CD4-positive, alpha-beta T cell treated with Interleukin-17A for 1 hour (primary cell): ENCODE results near the gene GPI.
"Not testable (repeated sequence)": the region's sequence is repeated elsewhere in the genome, so short reads cannot be mapped to it uniquely, and the experiment has no call there.

Source experiments
- DNase-seq: peaks from one replicate; pipeline ENCODE4 v3.0.0-alpha.2; 2020

Gene GPI

DNA sequence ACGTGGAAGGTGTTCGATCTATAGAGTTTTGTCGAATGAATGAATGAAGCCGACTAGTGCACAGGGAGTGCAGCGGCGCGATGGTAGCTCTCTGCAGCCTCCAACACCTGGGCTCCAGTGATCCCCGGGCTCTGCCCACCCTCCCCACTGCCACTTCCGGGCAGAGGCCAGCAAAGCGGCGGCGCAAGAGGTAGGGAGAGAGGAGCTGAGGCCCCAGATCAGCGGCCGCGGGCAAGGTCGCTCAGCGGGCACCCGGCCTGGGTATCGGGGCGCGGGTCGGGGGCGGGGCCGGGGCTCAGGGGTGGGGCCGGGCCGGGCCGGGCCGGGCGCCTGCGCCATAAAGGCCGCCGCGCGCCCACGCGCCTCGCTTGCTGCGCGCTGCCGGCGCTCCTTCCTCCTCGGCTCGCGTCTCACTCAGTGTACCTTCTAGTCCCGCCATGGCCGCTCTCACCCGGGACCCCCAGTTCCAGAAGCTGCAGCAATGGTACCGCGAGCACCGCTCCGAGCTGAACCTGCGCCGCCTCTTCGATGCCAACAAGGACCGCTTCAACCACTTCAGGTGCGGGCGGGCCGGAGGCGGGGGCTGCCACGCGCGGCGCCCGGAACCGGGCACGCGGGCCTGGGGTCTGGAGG lies at the start of gene GPI:
Gene GPI, plus strand, starts transcription at position 367 of the 633 bp plus-strand sequence. Its CDS starts 71 bp downstream, at position 438.
- peak; percentile 66 for DNase-seq

DNA sequence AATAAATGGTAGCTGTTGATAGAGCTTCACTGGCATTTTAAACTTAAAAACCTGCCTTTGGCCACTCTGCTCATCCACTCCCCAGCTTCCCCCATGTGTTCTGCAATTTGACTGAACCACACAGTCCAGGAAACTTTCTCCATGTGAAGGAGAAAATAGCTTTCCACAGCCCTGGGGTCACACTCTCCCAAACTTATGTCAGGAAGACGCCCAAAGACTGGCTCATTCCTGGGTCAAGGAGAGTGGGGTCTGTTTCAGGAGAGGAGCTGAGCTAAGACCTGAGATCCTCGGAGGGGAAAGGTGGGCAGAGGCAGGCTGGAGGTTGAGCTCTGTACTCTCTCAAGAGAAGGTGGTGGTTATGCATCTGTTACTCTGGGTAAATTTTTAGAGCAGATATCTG lies 48.7 kb upstream of the GPI start:
- DNase-seq = no peak

DNA sequence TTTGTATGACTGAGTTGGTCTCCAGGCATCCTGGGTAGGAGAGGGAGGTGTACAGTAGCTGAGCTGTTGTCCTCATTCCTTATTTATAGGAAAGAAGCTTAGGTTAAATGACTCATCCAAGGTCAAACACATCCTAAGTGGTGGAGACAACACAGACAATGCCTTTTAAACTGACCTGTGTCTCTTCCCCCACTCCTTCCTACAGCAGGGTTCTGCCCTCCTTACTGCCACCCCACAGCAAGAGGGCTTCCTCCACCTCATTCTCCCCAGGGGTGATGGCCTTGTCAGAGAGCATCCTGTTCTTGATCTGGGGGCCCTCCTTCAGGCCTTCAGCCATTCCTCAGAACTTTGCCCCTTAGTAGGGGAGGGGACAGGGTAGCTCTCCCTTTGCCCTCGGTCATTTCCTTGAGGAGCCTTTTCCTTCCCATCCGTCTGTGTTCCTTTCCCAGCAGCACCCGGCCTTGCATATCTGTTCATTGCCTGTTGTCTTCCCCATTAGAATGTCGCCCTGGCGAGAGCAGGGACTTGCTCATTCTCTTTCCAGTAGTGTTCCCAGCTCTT lies 48.2 kb upstream of the GPI start:
- DNase-seq = no peak

DNA sequence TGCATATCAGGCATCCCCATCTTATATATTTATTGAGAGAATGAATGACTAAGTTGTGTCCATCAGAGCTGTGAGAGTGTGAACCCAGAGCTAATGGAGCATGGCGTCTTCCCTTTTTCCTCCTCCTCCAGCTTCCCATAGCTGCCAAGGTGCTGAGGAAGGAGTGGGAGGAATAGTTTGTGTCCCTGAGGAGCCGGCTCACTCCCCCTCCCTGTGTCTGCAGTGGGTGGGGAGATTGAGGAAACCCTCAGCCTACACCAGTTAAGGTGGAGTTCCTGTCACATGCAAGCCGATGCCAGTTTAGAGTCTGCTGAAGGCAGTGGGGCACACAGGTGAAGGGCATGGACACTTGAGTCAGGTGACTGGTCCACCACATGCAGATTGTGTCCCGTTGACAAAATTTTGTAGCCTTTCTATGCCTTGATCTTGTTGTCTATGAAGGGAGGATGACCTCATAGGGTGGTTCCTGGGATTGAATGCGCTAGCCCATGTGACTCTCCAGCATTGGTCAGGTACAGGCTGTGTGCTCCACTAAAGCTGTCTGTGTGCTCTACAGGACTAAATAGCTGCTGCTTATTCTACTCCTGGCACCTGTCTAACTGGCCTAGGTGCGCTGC lies 47.6 kb upstream of the GPI start:
- peak; percentile 42 for DNase-seq

DNA sequence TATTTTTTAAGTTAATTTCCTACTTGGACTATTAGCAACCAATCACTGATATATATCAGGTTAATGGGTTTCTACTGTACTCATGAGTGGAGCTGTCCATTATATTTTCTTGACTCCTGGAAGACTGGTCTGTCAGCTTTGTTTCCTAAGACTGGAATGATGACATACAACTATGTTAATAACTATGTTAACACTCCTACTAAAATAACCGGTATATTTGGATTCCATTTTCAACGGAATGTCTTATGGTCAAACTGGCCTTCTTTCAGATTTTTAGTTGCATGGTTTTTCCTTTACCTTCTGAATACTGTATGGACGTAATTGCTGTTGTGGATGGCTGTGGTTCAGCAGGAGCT lies 45.8 kb upstream of the GPI start:
- no peak for DNase-seq

DNA sequence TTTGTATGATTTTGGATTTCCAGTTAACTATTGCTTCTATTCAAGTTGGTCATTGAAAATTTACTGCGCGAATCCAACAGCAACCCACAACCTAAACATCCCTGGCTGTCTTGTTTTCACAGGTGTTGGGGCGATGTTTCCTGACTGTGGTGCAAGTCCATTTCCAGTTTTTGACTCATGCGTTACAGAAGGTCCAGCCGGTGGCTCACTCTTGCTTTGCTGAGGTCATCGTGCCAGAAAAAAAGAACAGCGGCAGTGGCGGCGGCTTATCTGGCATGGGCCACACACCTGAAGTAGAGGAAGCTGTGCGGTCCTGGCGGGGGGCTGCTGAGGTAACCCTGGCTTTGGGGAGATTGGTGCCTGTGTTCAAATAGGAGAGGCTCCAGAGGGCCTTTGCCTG lies 45.2 kb upstream of the GPI start:
- DNase-seq = no peak

DNA sequence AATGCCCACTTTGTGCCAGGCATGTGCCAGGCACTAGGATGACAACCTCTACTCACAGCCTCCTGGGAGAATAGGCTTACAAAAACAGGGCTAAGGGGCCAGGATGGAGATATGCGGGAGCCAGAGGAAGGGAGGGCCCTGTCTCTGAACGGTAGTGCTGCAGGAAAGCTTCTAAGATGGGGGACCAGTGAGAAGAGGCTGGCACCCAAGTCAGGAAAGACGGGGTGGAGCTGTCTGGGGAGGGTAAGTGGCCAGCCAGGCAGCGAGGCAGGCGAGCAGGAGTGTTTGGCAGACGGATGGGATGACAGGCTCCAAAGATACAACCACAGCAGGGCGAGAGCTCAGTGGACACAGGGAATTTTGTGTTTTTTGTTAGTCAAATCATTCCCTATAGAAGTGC lies 44.7 kb upstream of the GPI start:
- no peak for DNase-seq

DNA sequence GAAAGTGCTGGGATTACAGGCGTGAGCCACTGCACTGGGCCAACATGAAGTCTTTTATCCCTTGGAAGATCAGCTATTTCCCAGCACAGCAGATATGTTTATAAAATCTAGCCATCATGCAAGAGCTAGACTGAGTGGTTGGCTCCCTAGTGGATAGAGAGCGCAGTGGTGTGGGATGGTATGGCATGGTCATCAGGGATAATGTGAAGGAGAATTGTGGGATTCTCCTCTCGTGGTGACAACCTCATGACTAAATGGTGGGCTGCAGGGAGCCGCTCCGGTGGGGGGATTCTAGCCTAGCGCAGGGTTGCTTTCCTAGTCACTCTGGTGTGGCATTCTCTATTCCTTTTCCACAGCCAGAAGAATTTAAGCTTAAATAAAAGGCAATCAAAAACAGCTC lies 43.3 kb upstream of the GPI start:
- DNase-seq = no peak

DNA sequence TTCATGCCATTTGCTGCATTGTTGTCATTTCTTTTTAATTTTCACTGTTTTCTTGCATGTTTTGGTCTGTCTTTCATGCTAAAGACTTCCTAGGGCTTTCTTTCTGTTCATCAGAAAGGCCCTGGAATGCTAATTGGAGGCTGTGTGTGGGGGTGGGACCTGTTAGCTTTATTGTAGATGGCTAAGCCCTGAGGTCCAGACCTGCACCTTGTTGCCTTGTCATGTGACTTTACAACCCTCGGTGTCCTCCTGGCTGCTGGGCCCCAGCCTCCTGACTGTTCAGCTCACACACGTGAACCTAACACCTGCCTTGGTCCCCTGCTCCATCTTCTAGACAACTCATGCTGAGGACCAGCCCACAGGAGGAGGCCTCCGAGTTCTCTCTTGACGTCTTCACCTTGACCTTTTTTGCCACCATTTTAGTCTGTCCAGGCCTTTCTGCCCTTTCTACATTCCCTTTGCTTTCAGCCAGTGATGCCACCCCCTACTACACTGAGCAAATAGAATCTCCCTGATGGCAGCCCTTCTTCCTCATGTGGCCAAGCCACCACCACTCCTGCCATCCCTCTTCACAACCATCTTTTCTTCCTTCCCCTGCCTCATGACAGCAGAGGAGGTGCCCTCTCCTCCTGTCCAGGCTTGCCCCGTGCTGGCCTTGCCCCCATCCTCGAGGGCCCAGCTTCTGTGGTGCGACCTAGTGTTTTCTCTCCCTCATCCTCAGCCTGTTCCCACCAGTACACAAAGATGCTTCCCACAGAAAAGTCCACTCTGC lies 41.4 kb upstream of the GPI start:
- DNase-seq = no peak

DNA sequence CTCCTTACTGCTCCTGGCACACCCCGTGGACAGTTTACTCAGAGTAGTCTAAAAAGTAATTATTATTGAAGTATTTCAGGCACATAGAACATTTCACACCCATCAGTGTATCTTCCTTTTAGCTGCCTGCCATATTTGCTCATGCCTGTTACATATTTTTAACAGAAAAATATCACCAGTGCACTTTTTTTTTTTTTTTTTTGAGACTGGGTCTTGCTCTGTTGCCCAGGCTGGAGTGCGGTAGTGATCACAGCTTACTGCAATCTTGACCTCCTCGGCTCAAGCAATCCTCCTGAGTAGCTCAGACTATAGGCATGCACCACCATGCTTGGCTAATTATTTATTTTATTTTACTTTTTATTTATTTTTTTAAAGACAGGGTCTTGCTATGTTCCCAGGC lies 40.7 kb upstream of the GPI start:
- DNase-seq = no peak

DNA sequence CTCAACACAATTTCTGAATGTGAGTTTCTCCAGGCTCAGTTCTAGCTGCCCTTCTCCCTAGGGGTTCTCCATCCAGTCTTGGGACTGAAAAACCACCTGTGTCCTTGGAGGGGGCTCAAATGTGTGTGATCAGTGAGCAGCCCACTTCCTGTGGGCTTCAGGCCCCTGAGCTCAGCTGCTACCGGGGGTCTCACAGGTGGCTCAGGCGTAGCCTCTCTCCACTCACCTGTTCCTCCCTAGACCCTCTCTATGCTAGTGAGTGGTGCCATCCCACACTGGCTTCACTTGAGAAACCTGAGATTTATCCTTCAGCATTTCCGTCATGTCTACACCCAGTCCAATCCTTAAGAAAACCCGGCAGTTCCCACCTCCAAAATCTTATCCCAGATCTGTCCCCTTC lies 39.8 kb upstream of the GPI start:
- DNase-seq = no peak

DNA sequence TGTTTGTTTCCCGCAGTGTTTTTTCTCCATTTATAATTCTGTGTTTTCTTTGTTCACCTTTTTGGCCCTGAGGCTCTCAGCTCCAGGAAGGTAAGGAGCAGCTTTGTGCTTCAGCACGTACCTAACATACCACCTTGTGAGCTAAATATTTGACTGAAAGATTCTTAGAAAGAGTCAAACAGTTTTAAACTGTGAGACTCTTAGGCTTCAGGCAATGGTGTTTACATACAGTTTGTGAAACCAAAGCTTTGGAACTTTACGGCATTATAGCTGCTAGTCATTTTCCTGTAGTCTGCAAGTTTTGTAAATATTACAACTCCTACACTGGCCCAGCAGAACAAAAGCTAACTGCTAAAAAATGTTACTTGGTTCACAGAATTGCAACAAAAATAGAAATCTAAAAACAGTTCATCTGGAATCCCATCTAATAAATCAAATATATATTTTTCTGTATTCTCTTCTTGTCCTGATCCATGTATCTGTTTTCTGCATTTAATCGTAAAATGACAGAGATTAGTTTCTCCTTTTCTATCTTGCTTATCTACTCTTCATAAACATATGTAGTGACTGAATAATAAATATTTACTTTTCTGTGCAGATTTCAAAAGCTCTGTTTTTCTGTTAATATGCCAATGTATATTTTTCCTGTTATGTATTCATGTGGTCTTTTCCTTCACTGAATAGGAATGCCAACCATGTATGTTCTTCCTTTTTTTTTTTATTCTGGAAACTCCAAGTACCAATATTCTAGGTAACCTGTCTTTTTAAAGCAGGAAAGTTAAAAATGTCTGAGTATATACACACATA lies 38.8 kb upstream of the GPI start:
- DNase-seq = no peak

DNA sequence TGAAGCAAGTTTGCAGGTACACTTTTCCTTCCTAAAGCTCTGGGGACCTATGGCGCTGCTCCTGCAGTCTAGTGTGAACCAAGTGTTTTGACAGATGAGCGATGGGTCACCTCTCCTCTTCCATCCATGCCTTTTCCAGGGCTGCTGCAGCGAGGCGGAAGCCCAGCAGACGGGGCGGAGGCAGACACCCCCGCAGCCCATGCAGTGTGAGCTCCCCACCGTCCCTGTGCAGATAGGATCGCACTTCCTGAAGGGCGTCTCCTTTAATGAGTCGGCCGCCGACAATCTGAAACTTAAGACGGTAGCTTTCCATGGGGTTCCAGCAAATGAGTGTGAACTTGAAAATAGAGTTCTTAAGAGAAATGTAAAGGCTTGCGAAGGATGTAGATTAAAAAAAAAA lies 37.1 kb upstream of the GPI start:
- DNase-seq = no peak

DNA sequence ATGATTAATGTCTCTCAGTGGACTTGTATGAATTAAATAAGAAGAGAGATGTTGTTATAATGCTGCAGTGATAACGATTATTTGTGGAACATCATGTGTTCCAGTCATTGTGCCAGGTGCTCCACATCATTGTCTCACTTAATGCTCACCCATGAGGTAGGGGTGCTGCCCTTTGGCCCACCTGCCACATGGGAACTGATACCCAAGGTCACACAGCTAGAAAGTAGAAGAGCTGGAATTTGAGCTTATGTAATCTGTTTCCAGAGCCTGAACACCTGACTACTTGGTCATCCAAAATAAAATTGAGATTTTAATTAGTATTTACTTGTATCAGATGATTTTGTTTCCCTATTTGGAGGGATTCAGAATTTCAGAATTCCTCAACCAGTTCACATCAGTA lies 36.0 kb upstream of the GPI start:
- DNase-seq = no peak

DNA sequence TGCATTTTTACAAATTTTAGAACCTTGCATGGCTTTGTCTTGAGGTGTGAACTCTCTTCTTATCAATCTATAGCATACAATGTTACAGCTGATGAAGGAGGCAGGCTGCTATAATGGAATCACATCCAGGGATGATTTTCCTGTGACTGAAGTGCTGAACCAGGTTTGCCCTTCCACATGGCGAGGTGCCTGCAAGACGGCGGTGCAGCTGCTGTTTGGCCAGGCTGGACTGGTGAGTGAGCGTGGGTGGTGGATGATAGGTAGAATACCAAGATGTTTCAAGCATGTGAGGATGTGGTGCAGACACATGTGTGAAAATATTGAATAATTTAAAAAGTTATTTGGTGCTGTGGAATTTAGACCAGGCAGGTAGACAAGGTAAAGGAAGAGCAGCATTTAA lies 34.9 kb upstream of the GPI start:
- DNase-seq = no peak

DNA sequence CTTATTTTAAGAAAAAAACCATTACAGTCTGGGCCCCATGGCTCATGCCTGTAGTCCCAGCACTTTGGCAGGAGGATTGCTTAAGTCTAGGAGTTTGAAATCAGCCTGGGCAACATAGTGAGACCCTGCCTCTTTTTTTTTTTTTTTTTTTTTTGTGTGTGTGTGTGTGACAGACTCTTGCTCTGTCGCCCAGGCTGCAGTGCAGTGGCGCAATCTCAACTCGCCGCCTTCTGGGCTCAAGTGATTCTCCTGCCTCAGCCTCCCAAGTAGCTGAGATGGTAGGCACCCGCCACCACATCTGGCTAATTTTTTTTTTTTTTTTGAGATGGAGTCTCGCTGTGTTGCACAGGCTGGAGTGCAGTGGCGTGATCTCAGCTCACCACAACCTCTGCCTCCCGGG lies 34.4 kb upstream of the GPI start:
- not testable (repeated sequence) for DNase-seq

DNA sequence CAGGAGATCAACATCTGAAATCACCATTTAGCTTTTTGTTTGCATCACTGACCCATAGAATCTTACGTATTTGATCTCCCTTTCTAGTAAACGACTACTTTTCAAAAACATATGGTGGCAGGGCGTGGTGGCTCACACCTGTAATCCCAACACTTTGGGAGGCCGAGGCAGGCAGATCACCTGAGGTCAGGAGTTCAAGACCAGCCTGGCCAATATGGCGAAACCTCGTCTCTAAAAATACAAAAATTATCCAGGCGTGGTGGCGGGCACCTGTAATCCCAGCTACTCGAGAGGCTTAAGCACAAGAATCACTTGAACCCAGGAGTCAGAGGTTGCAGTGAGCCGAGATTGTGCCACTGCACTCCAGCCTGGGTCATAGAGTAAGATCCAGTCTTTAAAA lies 33.4 kb upstream of the GPI start:
- not testable (repeated sequence) for DNase-seq

DNA sequence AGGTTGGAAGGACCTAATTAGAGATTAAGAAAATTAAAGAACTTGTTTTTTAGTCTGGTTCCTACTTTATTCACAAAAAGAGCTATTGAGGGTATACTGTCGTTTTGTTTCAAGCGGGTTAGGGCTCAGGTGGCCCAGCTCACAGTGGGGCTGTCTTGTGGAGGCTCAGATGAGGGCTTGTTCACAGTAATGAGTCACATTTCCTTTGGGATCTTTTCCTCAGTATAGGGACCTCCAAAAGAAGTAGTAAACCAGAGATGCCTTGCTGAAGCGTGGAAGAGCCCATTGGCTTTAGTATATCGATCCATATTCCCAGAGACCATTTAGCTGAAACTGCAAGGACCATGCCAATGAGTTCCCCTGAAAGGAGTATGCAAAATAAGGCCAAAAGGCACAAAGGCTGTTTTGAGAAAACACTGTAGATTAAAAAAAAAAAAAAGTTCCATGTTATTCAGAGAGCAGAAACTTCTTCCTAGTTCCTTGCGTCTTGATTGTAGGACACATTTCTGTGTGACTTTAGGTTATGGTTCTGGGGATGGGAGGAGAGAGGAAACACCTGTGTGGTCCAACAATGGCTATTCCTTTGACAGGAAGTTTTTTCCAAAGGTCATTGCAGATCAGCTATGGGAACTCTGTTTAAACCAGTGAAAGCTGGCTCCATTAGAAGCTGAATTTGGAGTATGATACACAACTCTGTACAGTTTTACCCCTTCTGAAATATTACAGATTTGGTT lies 32.8 kb upstream of the GPI start:
- no peak for DNase-seq

DNA sequence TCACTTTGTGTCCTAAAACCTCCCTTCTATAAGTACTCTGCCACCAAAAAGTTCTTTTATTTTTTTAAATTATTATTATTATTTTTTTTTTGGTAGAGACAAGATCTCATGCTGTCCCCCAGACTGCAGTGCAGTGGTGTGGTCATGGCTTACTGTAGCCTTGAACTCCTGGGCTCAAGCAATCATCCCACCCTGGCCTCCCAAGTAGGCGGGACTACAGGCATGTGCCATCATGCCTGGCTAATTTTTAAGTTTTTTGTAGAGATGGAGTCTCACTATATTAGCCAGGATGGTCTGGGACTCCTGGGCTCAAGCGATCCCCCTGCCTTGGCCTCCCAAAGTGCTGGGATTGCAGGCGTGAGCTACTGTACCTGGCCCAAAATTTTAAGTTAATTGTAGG lies 29.1 kb upstream of the GPI start:
- DNase-seq = no peak

DNA sequence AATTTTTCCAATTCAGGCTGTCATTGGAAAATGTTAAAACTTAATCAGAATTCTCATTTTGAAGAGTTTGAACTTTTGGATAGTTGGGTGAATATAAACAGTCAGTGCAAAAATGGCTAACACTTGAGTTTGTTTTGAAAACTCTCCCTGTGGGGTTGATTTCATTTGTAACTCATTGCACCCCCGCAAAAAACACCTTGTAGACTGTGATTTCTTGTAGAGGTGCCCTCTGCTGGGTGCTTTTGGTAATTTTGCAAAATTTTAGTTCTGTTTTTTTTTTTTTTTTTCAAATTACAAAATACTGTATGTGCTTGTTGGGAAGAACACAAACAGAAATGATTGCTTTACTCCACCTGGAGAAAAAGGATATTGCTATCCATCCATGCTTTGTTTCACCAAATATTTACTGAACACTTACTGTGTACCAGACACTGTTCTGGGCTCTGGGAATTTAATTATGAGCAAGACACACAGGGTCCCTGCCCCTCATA lies 28.2 kb upstream of the GPI start:
- DNase-seq = peak; percentile 72

DNA sequence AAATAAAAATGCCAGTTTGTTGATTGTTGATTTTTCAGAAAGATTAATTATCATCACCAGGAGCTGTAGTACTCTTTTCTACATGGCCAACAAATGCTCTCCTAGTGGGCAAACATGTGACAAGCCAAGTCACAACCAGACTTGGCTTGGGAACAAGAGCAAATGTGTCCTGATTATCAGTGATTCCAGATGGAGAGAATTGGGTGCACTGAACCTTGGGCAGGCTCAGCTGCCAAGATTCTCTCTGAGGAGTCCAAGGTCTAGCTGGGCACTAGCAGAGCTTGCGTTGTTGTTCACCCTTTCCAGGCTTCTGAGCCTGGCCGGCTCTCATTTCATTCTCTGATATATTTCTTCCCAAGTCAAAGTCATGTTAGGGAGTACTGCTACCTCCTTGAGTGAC lies 27.3 kb upstream of the GPI start:
- DNase-seq = no peak

DNA sequence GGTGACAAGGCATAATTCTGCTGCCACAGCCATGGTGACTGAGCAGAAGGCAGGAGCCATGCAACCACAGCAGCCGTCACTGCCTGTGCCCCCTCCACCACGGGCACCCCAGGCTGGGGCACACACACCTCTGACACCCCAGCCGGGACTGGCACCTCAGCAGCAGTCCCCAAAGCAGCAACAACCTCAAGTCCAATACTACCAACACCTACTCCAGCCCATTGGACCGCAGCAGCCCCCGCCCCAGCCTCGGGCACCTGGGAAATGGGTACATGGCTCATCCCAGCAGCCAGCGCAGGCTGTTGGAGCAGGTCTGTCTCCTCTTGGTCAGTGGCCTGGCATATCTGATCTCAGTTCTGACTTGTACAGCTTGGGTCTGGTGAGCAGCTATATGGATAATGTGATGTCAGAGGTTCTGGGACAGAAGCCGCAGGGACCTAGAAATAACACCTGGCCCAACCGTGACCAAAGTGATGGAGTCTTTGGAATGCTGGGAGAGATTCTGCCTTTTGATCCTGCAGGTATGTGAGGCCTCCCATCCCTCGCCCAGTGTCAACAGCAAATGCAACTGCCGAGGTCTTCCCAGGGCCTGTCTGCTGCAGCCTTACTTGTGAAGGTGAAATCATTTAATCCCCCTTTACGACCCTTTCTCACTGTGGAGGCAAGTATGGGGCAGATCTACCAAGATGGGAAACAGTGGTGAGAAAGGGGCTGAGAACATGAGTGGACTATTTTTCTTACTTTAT lies 22.9 kb upstream of the GPI start:
- DNase-seq = no peak
